ENCODE results near the gene LRRC28.

The LRRC28 gene

GRCh38 chr15:99324700-99325099, 73.4 kb downstream of the LRRC28 start:
- no peak overlapping the region for H3K4me2 ChIP-seq (ENCODE audit: low read length)
- H4K8ac ChIP-seq (ENCODE audit: low read depth, low read length): no peak overlapping the region
- no peaks in the 10 kb centered on the region for H3K36me3 ChIP-seq (ENCODE audit: control insufficient read depth in 1 of 2, insufficient read depth in 2 of 2, low read length in 2 of 2)
- H2BK12ac ChIP-seq (ENCODE audit: low read length): no peak overlapping the region
- peaks cover 0 to 3% of the 10 kb centered on the region in 2 experiments for H3K4me1 ChIP-seq (ENCODE audit: control insufficient read depth in 1 of 2, insufficient read depth in 2 of 2, low read length in 2 of 2)
- H2AFZ ChIP-seq (ENCODE audit: insufficient read depth, low read length, poor library complexity): no peak overlapping the region
- no peak overlapping the region for H3K4ac ChIP-seq (ENCODE audit: low read depth, low read length)
- no peaks in the 10 kb centered on the region for H3K79me2 ChIP-seq (ENCODE audit: control insufficient read depth, insufficient read depth, low read length, poor library complexity)
- peaks cover 2% of the 10 kb centered on the region for H3K79me1 ChIP-seq (ENCODE audit: low read length)
- DNase-seq: no peak
- no peak overlapping the region for H3K14ac ChIP-seq (ENCODE audit: low read length)
- H3K23ac ChIP-seq (ENCODE audit: low read length): no peak overlapping the region
- H3K9ac ChIP-seq (ENCODE audit: low read length): no peak overlapping the region
- no peak overlapping the region for H3K27ac ChIP-seq (ENCODE audit: low read depth, low read length)
- no peak overlapping the region for H4K12ac ChIP-seq (ENCODE audit: low read depth, low read length)
- no peak overlapping the region for H3K18ac ChIP-seq (ENCODE audit: low read length)
- H2BK5ac ChIP-seq (ENCODE audit: low read depth, low read length, poor library complexity): no peak overlapping the region
- H2AK5ac ChIP-seq (ENCODE audit: low read length): no peak overlapping the region
- no peaks in the 10 kb centered on the region for H3K9me3 ChIP-seq (ENCODE audit: insufficient read depth, low read depth, low read length)
- H2BK120ac ChIP-seq (ENCODE audit: insufficient read depth, low read length, poor library complexity): no peak overlapping the region
- no peak overlapping the region for H3K4me3 ChIP-seq (ENCODE audit: low read depth, low read length)
- H4K91ac ChIP-seq (ENCODE audit: low read depth, low read length): no peak overlapping the region
- WGBS (ENCODE audit: extremely low coverage, insufficient coverage, insufficient read length): no CpG with 5 or more reads among the region's 1 CpG
- H3K27me3 ChIP-seq (ENCODE audit: insufficient read depth, low read length): no peaks in the 10 kb centered on the region

GRCh38 chr15:99326235-99326634, 75.0 kb downstream of the LRRC28 start:
- Histone ChIP-seq H3K4me3 (ENCODE audit: low read depth, low read length) (no peak overlapping the region), H3K36me3 (ENCODE audit: control insufficient read depth in 1 of 2, insufficient read depth in 2 of 2, low read length in 2 of 2) (no peaks in the 10 kb centered on the region), H4K91ac (ENCODE audit: low read depth, low read length) (no peak overlapping the region), H3K79me1 (ENCODE audit: low read length) (peaks cover 2% of the 10 kb centered on the region), H3K4me1 (ENCODE audit: control insufficient read depth in 1 of 2, insufficient read depth in 2 of 2, low read length in 2 of 2) (peaks cover 0 to 3% of the 10 kb centered on the region in 2 experiments), H2AFZ (ENCODE audit: insufficient read depth, low read length, poor library complexity) (no peak overlapping the region), H3K18ac (ENCODE audit: low read length) (no peak overlapping the region), H2BK120ac (ENCODE audit: insufficient read depth, low read length, poor library complexity) (no peak overlapping the region), H2BK12ac (ENCODE audit: low read length) (no peak overlapping the region), H3K23ac (ENCODE audit: low read length) (no peak overlapping the region), H3K4ac (ENCODE audit: low read depth, low read length) (no peak overlapping the region), H3K27me3 (ENCODE audit: insufficient read depth, low read length) (no peaks in the 10 kb centered on the region), H3K27ac (ENCODE audit: low read depth, low read length) (no peak overlapping the region), H2AK5ac (ENCODE audit: low read length) (no peak overlapping the region), H3K4me2 (ENCODE audit: low read length) (no peak overlapping the region), H3K9ac (ENCODE audit: low read length) (no peak overlapping the region), H3K14ac (ENCODE audit: low read length) (no peak overlapping the region), H4K12ac (ENCODE audit: low read depth, low read length) (no peak overlapping the region), H3K9me3 (ENCODE audit: insufficient read depth, low read depth, low read length) (no peaks in the 10 kb centered on the region), H2BK5ac (ENCODE audit: low read depth, low read length, poor library complexity) (no peak overlapping the region), H3K79me2 (ENCODE audit: control insufficient read depth, insufficient read depth, low read length, poor library complexity) (no peaks in the 10 kb centered on the region), H4K8ac (ENCODE audit: low read depth, low read length) (no peak overlapping the region)
- WGBS (ENCODE audit: extremely low coverage, insufficient coverage, insufficient read length): no CpG with 5 or more reads among the region's 1 CpG
- DNase-seq: no peak

GRCh38 chr15:99328106-99329072, 77.1 kb downstream of the LRRC28 start:
- Histone ChIP-seq H3K4ac (ENCODE audit: low read depth, low read length) (no peak overlapping the region), H2AFZ (ENCODE audit: insufficient read depth, low read length, poor library complexity) (no peak overlapping the region), H3K14ac (ENCODE audit: low read length) (no peak overlapping the region), H3K27ac (ENCODE audit: low read depth, low read length) (no peak overlapping the region), H2BK12ac (ENCODE audit: low read length) (no peak overlapping the region), H3K4me2 (ENCODE audit: low read length) (no peak overlapping the region), H3K23ac (ENCODE audit: low read length) (peak overlapping the region; percentile 70), H4K12ac (ENCODE audit: low read depth, low read length) (no peak overlapping the region), H3K4me3 (ENCODE audit: low read depth, low read length) (no peak overlapping the region), H2BK5ac (ENCODE audit: low read depth, low read length, poor library complexity) (no peak overlapping the region), H2BK120ac (ENCODE audit: insufficient read depth, low read length, poor library complexity) (no peak overlapping the region), H3K27me3 (ENCODE audit: insufficient read depth, low read length) (no peaks in the 10 kb centered on the region), H2AK5ac (ENCODE audit: low read length) (no peak overlapping the region), H4K8ac (ENCODE audit: low read depth, low read length) (no peak overlapping the region), H3K9me3 (ENCODE audit: insufficient read depth, low read depth, low read length) (no peaks in the 10 kb centered on the region), H3K79me1 (ENCODE audit: low read length) (no peaks in the 10 kb centered on the region), H3K18ac (ENCODE audit: low read length) (no peak overlapping the region), H3K4me1 (ENCODE audit: control insufficient read depth in 1 of 2, insufficient read depth in 2 of 2, low read length in 2 of 2) (no peaks in the 10 kb centered on the region), H4K91ac (ENCODE audit: low read depth, low read length) (no peak overlapping the region), H3K79me2 (ENCODE audit: control insufficient read depth, insufficient read depth, low read length, poor library complexity) (no peaks in the 10 kb centered on the region), H3K36me3 (ENCODE audit: control insufficient read depth in 1 of 2, insufficient read depth in 2 of 2, low read length in 2 of 2) (no peaks in the 10 kb centered on the region), H3K9ac (ENCODE audit: low read length) (no peak overlapping the region)
- WGBS (ENCODE audit: extremely low coverage, insufficient coverage, insufficient read length): no CpG with 5 or more reads among the region's 7 CpGs
- DNase-seq: peak; percentile 39 to 49

- WGBS (ENCODE audit: extremely low coverage, insufficient coverage, insufficient read length): no CpG with 5 or more reads among the region's 2 CpGs
Measured at GRCh38 chr15:99331381-99331780, 80.1 kb downstream of the LRRC28 start.

More at GRCh38 chr15:99331381-99331780, 80.1 kb downstream of the LRRC28 start:
- DNase-seq: peak in 1 of 2 donors; percentile 44
- Histone ChIP-seq H3K9ac (ENCODE audit: low read length) (no peak overlapping the region), H2AK5ac (ENCODE audit: low read length) (no peak overlapping the region), H3K18ac (ENCODE audit: low read length) (no peak overlapping the region), H3K14ac (ENCODE audit: low read length) (no peak overlapping the region), H3K4me2 (ENCODE audit: low read length) (no peak overlapping the region), H3K9me3 (ENCODE audit: insufficient read depth, low read depth, low read length) (no peaks in the 10 kb centered on the region), H3K4me1 (ENCODE audit: control insufficient read depth in 1 of 2, insufficient read depth in 2 of 2, low read length in 2 of 2) (no peaks in the 10 kb centered on the region), H2BK120ac (ENCODE audit: insufficient read depth, low read length, poor library complexity) (no peak overlapping the region), H4K91ac (ENCODE audit: low read depth, low read length) (no peak overlapping the region), H3K27ac (ENCODE audit: low read depth, low read length) (no peak overlapping the region), H3K79me1 (ENCODE audit: low read length) (no peaks in the 10 kb centered on the region), H3K4me3 (ENCODE audit: low read depth, low read length) (no peak overlapping the region), H4K12ac (ENCODE audit: low read depth, low read length) (no peak overlapping the region), H2BK5ac (ENCODE audit: low read depth, low read length, poor library complexity) (no peak overlapping the region), H3K79me2 (ENCODE audit: control insufficient read depth, insufficient read depth, low read length, poor library complexity) (no peaks in the 10 kb centered on the region), H2AFZ (ENCODE audit: insufficient read depth, low read length, poor library complexity) (no peak overlapping the region), H3K27me3 (ENCODE audit: insufficient read depth, low read length) (no peaks in the 10 kb centered on the region), H2BK12ac (ENCODE audit: low read length) (no peak overlapping the region), H3K4ac (ENCODE audit: low read depth, low read length) (no peak overlapping the region), H3K23ac (ENCODE audit: low read length) (no peak overlapping the region), H3K36me3 (ENCODE audit: control insufficient read depth in 1 of 2, insufficient read depth in 2 of 2, low read length in 2 of 2) (no peaks in the 10 kb centered on the region), H4K8ac (ENCODE audit: low read depth, low read length) (no peak overlapping the region)

Data from trophoblast cell (in vitro differentiated cells and primary cell).